Lower leg skin (tissue), 3 donors: ENCODE results near the gene PTBP1.

ENCODE experiments used
- POLR2A ChIP-seq, 2 donors: fragments of 450-650 bp; IDR thresholded peaks; one replicate each; pipeline ENCODE4 v1.6.1; 2016 to 2017; ENCODE audit warnings: antibody characterized with exemption in 2 of 2, mild to moderate bottlenecking in 1 of 2, moderate library complexity in 1 of 2
- TF ChIP-seq, protein P1 (sequence below), 3 donors: fragments of 450-650 bp; IDR thresholded peaks; one replicate each; pipeline ENCODE4 v1.5.1; 2016; ENCODE audit warnings: antibody characterized with exemption in 3 of 3, mild to moderate bottlenecking in 3 of 3, moderate library complexity in 2 of 3

DNA sequence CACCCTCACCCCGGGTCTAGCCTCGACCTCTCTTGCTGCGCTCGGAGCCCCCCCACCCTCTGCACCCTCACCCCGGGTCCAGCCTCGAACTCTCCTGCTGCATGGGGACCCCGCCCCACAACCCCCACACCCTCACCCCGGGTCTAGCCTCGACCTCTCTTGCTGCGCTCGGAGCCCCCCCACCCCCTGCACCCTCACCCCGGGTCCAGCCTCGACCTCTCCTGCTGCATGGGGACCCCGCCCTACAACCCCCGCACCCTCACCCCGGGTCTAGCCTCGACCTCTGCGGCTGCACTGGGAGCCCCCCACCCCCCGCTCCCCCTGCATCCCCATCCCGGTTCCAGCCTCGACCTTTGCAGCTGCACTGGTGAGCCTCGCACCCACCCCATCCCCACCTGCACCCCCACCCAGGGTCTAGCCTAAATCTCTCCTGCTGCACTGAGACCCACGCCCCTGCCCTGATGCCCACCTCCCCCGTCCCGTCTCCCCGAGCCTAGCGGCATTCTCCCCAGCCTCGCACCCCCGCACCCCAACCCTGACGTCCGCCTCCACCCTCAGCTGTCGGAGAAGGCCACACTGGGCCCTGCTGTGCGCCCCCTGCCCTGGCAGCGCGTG is 64.0 kb downstream of the PTBP1 start:
- TF ChIP-seq, protein P1, sequence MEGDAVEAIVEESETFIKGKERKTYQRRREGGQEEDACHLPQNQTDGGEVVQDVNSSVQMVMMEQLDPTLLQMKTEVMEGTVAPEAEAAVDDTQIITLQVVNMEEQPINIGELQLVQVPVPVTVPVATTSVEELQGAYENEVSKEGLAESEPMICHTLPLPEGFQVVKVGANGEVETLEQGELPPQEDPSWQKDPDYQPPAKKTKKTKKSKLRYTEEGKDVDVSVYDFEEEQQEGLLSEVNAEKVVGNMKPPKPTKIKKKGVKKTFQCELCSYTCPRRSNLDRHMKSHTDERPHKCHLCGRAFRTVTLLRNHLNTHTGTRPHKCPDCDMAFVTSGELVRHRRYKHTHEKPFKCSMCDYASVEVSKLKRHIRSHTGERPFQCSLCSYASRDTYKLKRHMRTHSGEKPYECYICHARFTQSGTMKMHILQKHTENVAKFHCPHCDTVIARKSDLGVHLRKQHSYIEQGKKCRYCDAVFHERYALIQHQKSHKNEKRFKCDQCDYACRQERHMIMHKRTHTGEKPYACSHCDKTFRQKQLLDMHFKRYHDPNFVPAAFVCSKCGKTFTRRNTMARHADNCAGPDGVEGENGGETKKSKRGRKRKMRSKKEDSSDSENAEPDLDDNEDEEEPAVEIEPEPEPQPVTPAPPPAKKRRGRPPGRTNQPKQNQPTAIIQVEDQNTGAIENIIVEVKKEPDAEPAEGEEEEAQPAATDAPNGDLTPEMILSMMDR (IDR thresholded peaks at IDR 0.05) = no peak
- no peak for TF ChIP-seq POLR2A (IDR thresholded peaks at IDR 0.05)
